Thymus (tissue), 11 donors: ENCODE data around the gene SLCO3A1. TPM values are rescaled to one million over a fixed set of nuclear protein-coding genes. Genes with fewer than 3 reads are reported as not detected.

Experiments
- DNase-seq, 9 donors: peaks; one replicate each; pipeline ENCODE4 v3.0.0-alpha.2; 2013; ENCODE audit warnings: low spot score in 9 of 9, low read depth in 6 of 9, missing footprints in 1 of 9
- H3K27ac ChIP-seq, 2 donors: one replicate each; pipeline ENCODE4 v1.5.1; 2013; ENCODE audit warnings: control low read depth in 1 of 2, low read depth in 1 of 2, low read length in 1 of 2, mild to moderate bottlenecking in 1 of 2, moderate library complexity in 1 of 2
- H3K27me3 ChIP-seq, 2 donors: one replicate each; pipeline ENCODE4 v1.5.1; 2013; ENCODE audit warnings: low read length in 1 of 2; ENCODE audit not compliant: control insufficient read depth in 2 of 2, insufficient read depth in 1 of 2
- H3K36me3 ChIP-seq, 2 donors: one replicate each; pipeline ENCODE4 v1.5.1; 2013; ENCODE audit warnings: low read length in 1 of 2, mild to moderate bottlenecking in 1 of 2, moderate library complexity in 1 of 2; ENCODE audit not compliant: control insufficient read depth in 2 of 2, insufficient read depth in 2 of 2
- H3K4me1 ChIP-seq, 2 donors: one replicate each; pipeline ENCODE4 v1.5.1; 2013; ENCODE audit warnings: low read length in 2 of 2; ENCODE audit not compliant: control insufficient read depth in 2 of 2, insufficient read depth in 2 of 2
- H3K4me3 ChIP-seq, 2 donors: one replicate each; pipeline ENCODE4 v1.5.1; 2013; ENCODE audit warnings: low read length in 2 of 2, control low read depth in 1 of 2, mild to moderate bottlenecking in 1 of 2
- H3K9me3 ChIP-seq, 2 donors: one replicate each; pipeline ENCODE4 v1.5.1; 2013; ENCODE audit warnings: low read length in 1 of 2, mild to moderate bottlenecking in 1 of 2; ENCODE audit not compliant: control insufficient read depth in 2 of 2, insufficient read depth in 1 of 2
- WGBS: extraction: QIAGEN DNeasy Blood & Tissue Kit; methylation state at CpG from one replicate; pipeline ENCODE4 v1.1.7; 2013; 5-methylcytosine and 5-hydroxymethylcytosine counted together
- polyA plus RNA-seq: library from polyadenylated mRNA; stranded (reverse); fragments of 200-250 nt; gene quantifications from one replicate; pipeline ENCODE4 v1.2.3, GENCODE V29; 2013
- total RNA-seq: library from RNA; stranded (reverse); fragments of 120-200 nt; gene quantifications from one replicate; pipeline ENCODE4 v1.2.4, GENCODE V29; 2013
- donor health status: healthy.

SLCO3A1 gene
- total and polyA plus RNA-seq, 2 donors, result 1.6 to 7.9 TPM

DNA sequence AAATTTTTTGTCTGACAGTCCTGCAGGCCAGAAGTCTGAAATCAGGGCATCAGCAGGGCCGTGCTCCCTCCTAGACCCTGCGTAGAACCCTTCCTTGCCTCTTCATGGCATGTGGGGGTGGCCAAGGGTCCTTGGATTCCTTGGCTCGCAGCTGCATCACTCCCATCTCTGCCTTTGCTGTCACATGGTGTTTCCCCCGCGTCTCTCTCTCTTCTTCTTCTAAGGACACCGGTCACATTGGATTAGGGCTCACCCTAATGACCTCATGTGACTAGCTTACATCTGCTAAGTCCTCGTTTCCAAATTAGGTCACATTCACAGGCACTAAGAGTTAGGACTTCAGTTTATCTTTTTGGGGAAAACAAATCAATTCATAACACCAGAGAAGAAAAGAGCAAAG, 12.0 kb downstream of the SLCO3A1 start:
- Histone ChIP-seq H3K4me1 (peaks cover 3 to 49% of the 10 kb centered on the region in 2 donors), H3K9me3 (no peaks in the 10 kb centered on the region), H3K27me3 (peaks cover 0 to under 1% of the 10 kb centered on the region in 2 donors), H3K4me3 (no peak overlapping the region), H3K36me3 (no peaks in the 10 kb centered on the region), H3K27ac (no peak overlapping the region)
- 94% methylated on average over 7 of the region's 7 CpGs for WGBS
- no peak for DNase-seq

DNA sequence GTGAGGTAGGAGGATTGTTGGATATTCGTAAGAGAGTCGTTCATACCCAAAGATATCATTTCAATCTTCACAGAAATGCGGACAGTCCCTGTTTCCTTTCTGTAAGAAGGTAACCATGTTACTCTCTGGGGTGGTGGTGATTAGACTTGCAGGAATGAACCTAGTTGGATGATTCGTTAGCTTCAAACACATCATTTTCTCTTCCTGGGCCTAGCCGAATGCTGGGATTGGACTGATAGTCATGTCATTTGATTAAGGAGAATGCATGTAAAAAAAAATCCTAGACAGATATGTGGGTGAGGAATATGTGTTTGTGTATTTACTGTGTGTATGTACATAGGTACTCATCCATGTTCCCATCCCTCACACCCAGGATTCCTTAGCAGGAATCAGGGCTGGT, 12.4 kb downstream of the SLCO3A1 start:
- Histone ChIP-seq H3K4me3 (no peak overlapping the region), H3K36me3 (no peaks in the 10 kb centered on the region), H3K27me3 (no peaks in the 10 kb centered on the region), H3K4me1 (peaks cover 3 to 46% of the 10 kb centered on the region in 2 donors), H3K27ac (peak overlapping the region in 1 of 2 donors; percentile 50), H3K9me3 (no peaks in the 10 kb centered on the region)
- DNase-seq, result no peak
- WGBS, result 92% methylated on average over 5 of the region's 5 CpGs

- peak in 1 of 9 donors; percentile 58 for DNase-seq
- Histone ChIP-seq H3K27ac (peak overlapping the region in 1 of 2 donors; percentile 50), H3K36me3 (no peaks in the 10 kb centered on the region), H3K4me3 (no peak overlapping the region), H3K27me3 (no peaks in the 10 kb centered on the region), H3K4me1 (peaks cover 3 to 44% of the 10 kb centered on the region in 2 donors), H3K9me3 (no peaks in the 10 kb centered on the region)
- 9% methylated on average over 6 of the region's 6 CpGs for WGBS
These were observed 12.9 kb downstream of the SLCO3A1 start for GRCh38 chr15:91866371-91866905.

GRCh38 chr15:91866971-91867372, 13.5 kb downstream of the SLCO3A1 start:
- 93% methylated on average over 8 of the region's 8 CpGs for WGBS
- DNase-seq, result no peak
- Histone ChIP-seq H3K27ac (peak overlapping the region; percentile 1 to 13), H3K27me3 (no peaks in the 10 kb centered on the region), H3K36me3 (no peaks in the 10 kb centered on the region), H3K4me1 (peaks cover 3 to 42% of the 10 kb centered on the region in 2 donors), H3K4me3 (no peak overlapping the region), H3K9me3 (no peaks in the 10 kb centered on the region)

GRCh38 chr15:91867581-91868026, 14.1 kb downstream of the SLCO3A1 start:
- H3K9me3 ChIP-seq, result no peaks in the 10 kb centered on the region
- no peak overlapping the region for H3K4me3 ChIP-seq
- H3K36me3 ChIP-seq, result no peaks in the 10 kb centered on the region
- no peak for DNase-seq
- H3K27me3 ChIP-seq, result no peaks in the 10 kb centered on the region
- 83% methylated on average over 8 of the region's 8 CpGs for WGBS
- H3K27ac ChIP-seq, result peak overlapping the region in 1 of 2 donors; percentile 68
- H3K4me1 ChIP-seq, result peaks cover 3 to 47% of the 10 kb centered on the region in 2 donors

GRCh38 chr15:91870876-91871537, 17.5 kb downstream of the SLCO3A1 start:
- no peak overlapping the region for H3K4me3 ChIP-seq
- H3K27me3 ChIP-seq, result no peaks in the 10 kb centered on the region
- WGBS, result 11% methylated on average over 6 of the region's 6 CpGs
- H3K36me3 ChIP-seq, result no peaks in the 10 kb centered on the region
- H3K4me1 ChIP-seq, result peaks cover 0 to 31% of the 10 kb centered on the region in 2 donors
- no peaks in the 10 kb centered on the region for H3K9me3 ChIP-seq
- no peak for DNase-seq
- H3K27ac ChIP-seq, result no peak overlapping the region

- WGBS, result 96% methylated on average over 5 of the region's 5 CpGs
- Histone ChIP-seq H3K27me3 (no peaks in the 10 kb centered on the region), H3K9me3 (no peaks in the 10 kb centered on the region), H3K4me3 (no peak overlapping the region), H3K36me3 (no peaks in the 10 kb centered on the region), H3K4me1 (peaks cover 0 to 23% of the 10 kb centered on the region in 2 donors), H3K27ac (no peak overlapping the region)
- DNase-seq, result no peak
These were observed 18.3 kb downstream of the SLCO3A1 start for GRCh38 chr15:91871837-91872236.

DNA sequence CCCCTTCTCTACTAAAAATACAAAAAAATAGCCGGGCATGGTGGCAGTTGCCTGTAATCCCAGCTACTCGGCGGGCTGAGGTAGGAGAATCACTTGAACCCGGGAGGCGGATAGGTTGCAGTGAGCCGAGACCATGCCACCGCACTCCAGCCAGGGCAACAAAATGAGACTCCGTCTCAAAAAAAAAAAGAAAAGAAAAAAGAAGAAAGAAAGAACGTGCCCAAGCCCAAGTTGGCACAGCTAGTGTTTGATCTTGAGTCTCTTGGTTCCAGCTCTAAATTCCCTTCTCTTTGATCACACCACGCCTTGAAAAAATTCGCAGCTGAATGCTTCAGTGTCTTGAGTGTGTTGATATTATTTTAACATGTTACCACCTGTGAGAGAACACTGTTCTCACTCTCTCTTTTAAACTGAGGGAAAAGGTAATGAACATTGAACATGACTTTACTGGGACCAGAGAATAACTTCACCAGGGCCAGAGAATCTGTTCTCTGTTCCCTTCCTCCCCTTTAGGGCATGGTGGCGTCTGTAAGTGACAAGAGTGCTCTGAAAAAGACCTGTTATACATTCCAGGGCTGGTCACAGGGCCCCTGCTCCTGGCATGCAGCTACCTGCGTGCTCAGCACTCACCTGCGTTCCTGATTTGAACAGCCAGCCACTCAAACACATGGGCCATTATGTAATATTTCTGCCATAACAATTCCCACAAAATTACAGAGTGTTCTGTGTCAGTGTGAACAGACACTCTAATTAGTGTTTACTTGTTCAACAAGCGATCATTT, 19.0 kb downstream of the SLCO3A1 start:
- Histone ChIP-seq H3K36me3 (no peaks in the 10 kb centered on the region), H3K9me3 (no peaks in the 10 kb centered on the region), H3K4me1 (peaks cover 0 to 16% of the 10 kb centered on the region in 2 donors), H3K27ac (no peak overlapping the region), H3K27me3 (no peaks in the 10 kb centered on the region), H3K4me3 (no peak overlapping the region)
- 86% methylated on average over 15 of the region's 15 CpGs for WGBS
- no peak for DNase-seq

- no peak for DNase-seq
- Histone ChIP-seq H3K9me3 (no peaks in the 10 kb centered on the region), H3K27me3 (no peaks in the 10 kb centered on the region), H3K4me3 (no peak overlapping the region), H3K4me1 (peaks cover 0 to 11% of the 10 kb centered on the region in 2 donors), H3K36me3 (no peaks in the 10 kb centered on the region), H3K27ac (no peak overlapping the region)
- 83% methylated on average over 3 of the region's 3 CpGs for WGBS
These were observed 19.6 kb downstream of the SLCO3A1 start for GRCh38 chr15:91873138-91873536.
